Medulla oblongata (tissue), 1 donor: ENCODE measurements around the gene PAK1.

Experiments
- DNase-seq: peaks from one replicate; pipeline ENCODE4 v3.0.0-alpha.2; 2015; ENCODE audit errors: extremely low spot score

The PAK1 gene

DNA sequence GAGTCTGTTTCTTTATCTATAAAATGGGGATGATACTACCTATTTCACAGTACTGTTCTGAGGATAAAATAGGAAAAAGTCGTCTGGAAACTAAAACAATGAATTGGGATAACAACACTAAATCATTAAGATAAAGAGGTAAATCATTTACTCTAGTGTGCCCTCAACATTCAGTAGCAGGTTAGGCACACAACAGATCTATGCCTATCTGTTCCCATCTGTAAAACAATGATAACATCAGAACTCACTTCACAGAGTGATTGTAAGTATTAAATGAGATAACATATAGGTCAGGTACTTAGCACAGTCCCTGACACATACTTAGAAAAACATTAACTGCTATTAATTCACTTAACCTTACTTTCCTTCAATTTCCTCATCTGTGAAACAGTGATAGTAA lies 36.9 kb downstream of the PAK1 start:
- DNase-seq, result no peak

- DNase-seq, result no peak
These were observed 37.4 kb downstream of the PAK1 start for GRCh38 chr11:77436506-77436905.

DNA sequence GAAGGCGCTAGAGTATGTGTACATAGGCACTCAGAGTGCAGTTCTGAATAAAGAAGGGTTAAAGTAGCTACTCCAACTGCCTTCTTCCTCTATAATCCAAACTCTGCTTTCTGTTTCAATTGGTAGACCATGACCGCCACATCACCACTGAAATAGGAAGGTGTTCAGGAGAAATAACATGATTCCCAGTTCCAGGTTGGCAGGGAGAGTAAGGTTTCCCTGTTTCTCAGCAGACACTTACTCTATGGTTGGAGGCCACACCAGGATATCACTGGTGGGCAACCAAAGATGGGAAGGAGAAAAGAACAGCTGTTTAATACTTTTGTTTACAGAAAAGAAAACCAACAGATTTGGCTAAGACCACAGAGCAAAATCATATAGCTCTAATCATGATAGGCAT lies 37.9 kb downstream of the PAK1 start:
- DNase-seq, result no peak

GRCh38 chr11:77431813-77432212 lies 42.1 kb downstream of the PAK1 start:
- no peak for DNase-seq

DNA sequence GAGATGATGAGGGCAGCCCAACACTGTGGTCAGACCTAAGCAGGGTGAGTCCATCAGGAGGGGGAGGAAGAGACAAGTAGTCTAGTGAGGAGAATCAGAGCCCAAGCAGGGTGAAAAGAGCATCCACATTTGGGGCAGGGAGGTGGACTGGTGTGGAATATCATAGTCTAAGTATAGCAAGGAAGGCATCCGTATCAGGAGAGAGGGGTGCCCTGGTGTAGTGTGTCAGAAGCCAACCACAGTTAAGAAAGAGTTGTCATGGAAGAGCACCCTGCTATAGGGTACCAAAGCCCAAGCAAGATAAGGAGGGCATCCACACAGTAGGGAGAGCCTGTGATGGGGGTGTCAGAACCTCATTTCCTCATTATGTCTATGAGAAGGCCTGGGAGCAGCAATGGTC lies 45.3 kb downstream of the PAK1 start:
- no peak for DNase-seq

DNA sequence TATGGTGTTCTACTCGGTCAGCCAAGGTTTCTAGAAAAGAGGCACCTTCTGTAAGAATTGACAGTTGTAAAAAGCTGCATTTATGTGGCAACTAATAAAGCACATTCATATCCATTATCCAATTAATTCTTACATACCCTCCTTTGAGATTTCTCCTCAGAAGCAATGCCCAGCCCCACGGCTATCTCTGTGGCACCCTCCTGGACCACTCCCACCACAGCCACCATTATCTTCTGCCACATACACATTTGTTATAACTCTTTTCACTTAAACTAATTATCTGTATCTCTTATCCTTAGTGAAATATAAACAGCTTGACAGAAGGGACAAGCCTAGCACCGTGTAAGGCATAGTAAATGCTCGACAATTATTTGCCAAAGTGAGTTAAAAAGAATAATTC lies 48.5 kb downstream of the PAK1 start:
- no peak for DNase-seq

DNA sequence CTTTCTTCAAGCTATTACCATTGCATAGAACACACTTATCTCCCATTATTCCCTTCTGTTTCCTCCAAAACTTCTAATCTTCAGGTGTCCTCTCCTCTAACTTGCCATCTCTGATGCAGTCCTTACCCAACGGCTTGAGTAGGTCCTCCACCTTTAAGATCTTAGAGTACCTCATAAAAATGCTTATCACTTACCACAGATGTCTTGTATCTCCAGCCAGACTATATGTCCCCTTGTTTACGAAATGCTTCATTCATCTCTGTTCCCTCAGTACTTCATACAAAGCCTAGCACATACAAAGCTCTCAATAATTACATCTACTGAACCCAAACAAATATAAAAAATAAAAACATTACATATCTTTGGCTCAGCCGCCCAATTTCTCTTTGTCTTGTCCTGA lies 49.2 kb downstream of the PAK1 start:
- no peak for DNase-seq

DNA sequence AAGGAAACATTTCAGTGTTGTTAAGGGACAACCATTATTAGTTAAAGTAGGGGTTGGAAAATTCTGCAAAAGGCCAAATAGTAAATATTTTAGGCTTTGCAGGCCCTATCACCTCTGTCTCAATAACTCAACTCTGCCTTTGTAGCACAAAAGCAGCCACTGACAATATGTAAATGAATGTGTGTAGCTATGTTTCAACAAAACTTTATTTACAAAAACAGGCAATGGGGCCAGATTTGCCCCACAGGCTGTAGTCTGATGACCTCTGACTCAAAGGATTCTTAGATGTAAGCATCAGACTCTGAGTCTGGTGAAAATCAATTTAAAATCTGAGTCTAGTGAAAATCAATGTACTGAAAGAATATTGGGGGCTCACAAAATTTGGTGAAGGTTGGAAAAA lies 50.3 kb downstream of the PAK1 start:
- DNase-seq, result no peak

GRCh38 chr11:77422687-77423086 lies 51.2 kb downstream of the PAK1 start:
- DNase-seq, result no peak

GRCh38 chr11:77421041-77421723 lies 52.7 kb downstream of the PAK1 start:
- no peak for DNase-seq

GRCh38 chr11:77418971-77419597 lies 54.8 kb downstream of the PAK1 start:
- no peak for DNase-seq

DNA sequence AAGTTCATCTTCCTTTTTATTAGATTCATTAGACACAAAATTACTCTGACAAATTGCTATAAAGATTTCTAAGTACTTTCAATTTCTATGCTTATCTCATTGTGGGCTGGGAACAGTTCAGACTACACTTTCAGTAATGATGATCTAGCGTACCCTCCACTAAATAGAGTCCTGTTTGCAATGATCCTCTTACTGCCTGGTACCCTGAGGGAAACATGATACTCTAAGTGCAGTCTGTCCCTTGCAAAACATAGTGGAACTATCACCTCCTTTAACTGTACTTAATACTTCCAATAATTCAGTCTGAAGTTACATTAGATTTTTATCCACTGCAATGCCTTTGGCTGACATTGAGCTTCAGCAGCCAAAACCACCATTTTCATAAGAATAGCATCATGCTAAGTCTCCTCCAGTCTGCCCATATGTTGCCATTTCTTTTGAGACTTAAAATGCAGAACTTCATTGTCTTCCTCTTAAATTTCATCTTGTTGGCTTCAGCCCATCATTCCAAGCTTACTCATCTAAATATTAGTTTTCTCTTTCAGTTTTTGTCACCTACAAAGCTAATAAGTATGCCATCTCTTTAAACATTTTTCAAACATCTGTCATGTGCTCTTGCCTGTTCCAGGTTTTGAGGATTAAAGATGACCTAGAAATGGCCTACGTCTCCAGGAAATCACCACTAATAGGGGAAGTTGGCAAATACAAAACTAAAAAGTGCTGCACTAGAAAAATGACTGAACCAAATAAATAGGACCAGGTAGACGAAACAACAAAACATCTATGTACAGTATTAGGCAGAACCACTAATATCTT lies 55.5 kb downstream of the PAK1 start:
- no peak for DNase-seq

GRCh38 chr11:77416357-77416756 lies 57.5 kb downstream of the PAK1 start:
- DNase-seq, result no peak

GRCh38 chr11:77413850-77414460 lies 59.9 kb downstream of the PAK1 start:
- DNase-seq, result no peak

GRCh38 chr11:77412814-77413213 lies 61.1 kb downstream of the PAK1 start:
- no peak for DNase-seq

DNA sequence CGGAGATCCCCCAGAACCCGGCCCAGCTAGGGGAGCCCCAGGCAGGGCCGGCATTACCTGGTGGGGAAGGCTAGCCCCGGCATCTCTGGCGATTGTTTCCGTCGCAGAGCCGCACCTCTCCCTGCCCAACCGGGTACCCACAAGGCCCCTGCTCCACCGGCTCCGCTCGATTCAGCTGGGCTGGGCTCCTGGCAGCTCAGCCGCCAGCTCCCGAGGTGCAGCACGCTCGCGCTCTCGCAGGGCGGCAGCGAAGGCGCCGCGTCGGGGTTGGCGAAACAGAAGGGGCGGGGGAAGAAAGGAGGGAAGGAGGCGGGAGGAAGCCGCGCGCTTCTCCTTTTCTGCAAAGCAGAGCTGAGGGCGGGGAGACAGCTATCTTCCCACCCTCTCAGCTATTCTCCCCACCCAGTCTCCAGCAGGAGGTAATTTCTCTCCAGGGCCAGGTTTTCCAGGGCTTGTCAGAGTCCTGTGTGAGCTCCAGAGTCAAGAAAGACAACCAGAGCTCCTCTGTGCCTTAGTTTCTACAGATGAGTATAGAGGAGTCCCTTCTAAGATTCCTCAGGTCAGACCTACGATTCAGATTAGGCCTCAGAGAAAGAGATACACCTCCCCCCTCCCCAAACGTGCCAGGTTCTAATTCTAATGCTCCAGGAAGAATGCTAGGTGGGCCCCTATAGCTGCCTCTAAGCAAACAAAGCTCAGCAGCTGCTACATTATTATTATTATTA lies 62.0 kb downstream of the PAK1 start:
- DNase-seq, result peak; percentile 81

DNA sequence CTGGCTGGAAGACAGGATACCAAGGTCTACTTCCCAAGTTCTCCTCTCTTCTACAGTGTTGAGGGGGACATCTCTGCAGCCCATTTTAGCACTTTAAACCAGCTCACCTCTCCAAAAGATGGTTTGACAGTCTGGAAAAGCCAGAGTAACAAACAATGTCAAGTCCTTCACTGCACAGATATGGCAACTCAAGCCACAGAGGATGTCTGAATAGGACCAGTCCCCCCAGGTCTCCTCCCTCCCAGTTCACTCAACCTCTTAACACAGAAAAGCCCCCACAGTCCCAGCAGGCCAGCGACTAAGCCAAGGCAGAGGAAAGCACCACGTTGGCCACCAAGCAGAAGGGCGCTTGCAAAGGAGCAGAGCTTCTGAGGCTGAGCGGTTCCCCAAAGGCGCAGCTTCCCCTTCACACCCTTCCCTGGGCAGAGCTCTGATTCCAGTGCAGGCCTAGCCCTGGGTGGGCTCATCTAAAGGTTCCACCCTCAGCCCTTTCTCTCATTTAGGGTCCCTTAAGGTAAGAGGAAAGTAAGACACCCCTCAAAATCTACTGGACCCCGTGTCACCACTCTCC lies 62.7 kb downstream of the PAK1 start:
- peak; percentile 40 for DNase-seq

- DNase-seq, result peak; percentile 9
These were observed 63.6 kb downstream of the PAK1 start for GRCh38 chr11:77410076-77410827.

DNA sequence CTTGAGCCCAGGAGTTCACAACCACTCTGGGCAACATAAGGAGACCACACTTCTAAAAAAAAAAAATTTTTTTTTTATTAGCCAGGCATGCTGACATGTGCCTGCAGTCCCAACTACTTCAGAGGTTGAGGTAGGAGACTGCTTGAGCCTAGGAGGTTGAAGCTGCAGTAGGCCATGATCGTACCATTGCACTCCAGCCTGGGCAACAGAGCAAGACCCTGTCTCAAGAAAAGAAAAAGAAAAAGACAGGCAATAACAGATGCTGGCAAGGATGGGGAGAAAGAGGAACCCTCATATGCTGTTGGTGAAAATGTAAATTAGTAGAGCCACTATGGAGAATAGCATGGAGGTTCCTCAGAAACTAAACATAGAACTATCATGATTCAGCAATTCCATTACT lies 64.8 kb downstream of the PAK1 start:
- no peak for DNase-seq

- DNase-seq, result no peak
These were observed 66.3 kb downstream of the PAK1 start for GRCh38 chr11:77407613-77408012.

GRCh38 chr11:77406396-77406795 lies 67.5 kb downstream of the PAK1 start:
- no peak for DNase-seq
